HepG2 (cell line): ENCODE measurements around the gene ACTN4.

Experiments
- CAMTA2 ChIP-seq: sonication (generic); formaldehyde crosslinking; IDR thresholded peaks from 2 replicates; pipeline ENCODE4 v1.4.0; 2020; ENCODE audit warnings: mild to moderate bottlenecking, missing genetic modification reagents, borderline replicate concordance
- ESRRA ChIP-seq: sonication (generic); formaldehyde crosslinking; IDR thresholded peaks from 2 replicates; pipeline ENCODE4 v1.5.1; 2020; ENCODE audit warnings: mild to moderate bottlenecking, low read depth, missing genetic modification reagents
- HCFC1 ChIP-seq: fragments of 150-350 bp; IDR thresholded peaks from 2 replicates; pipeline ENCODE4 v1.6.1; 2014; ENCODE audit warnings: low read depth, low read length
- HDAC1 ChIP-seq: sonication (generic); formaldehyde crosslinking; IDR thresholded peaks from 2 replicates; pipeline ENCODE4 v1.5.1; 2020; ENCODE audit warnings: mild to moderate bottlenecking, missing genetic modification reagents
- HNRNPL ChIP-seq: fragments of 200-400 bp; formaldehyde crosslinking; IDR thresholded peaks from 2 replicates; pipeline ENCODE4 v1.6.1; 2017; ENCODE audit warnings: mild to moderate bottlenecking, low read depth, low read length
- KDM5A ChIP-seq: fragments of 200-600 bp; sonication (generic); IDR thresholded peaks from 2 replicates; pipeline ENCODE4 v1.7.0; 2018; ENCODE audit warnings: antibody characterized with exemption, mild to moderate bottlenecking, low read length, borderline replicate concordance
- POLR2A ChIP-seq, 2 experiments: IDR thresholded peaks; 2 replicates each; pipeline ENCODE4 v1.6.1; 2011; ENCODE audit warnings: low read depth in 2 of 2, low read length in 2 of 2, mild to moderate bottlenecking in 1 of 2, moderate library complexity in 1 of 2; ENCODE audit not compliant: insufficient read depth in 1 of 2
- REPIN1 ChIP-seq: sonication (generic); formaldehyde crosslinking; IDR thresholded peaks from 2 replicates; pipeline ENCODE4 v1.8.0; 2022; ENCODE audit warnings: missing genetic modification reagents, low read depth, mild to moderate bottlenecking, borderline replicate concordance
- ZC3H4 ChIP-seq: sonication (generic); formaldehyde crosslinking; IDR thresholded peaks from 2 replicates; pipeline ENCODE4 v1.4.0; 2020; ENCODE audit warnings: missing genetic modification reagents, borderline replicate concordance
- ZNF296 ChIP-seq: sonication (generic); formaldehyde crosslinking; conservative IDR thresholded peaks from 2 replicates; pipeline ENCODE4 v1.5.0; 2020; ENCODE audit warnings: mild to moderate bottlenecking, missing genetic modification reagents
- ZNF431 ChIP-seq: sonication (generic); formaldehyde crosslinking; IDR thresholded peaks from 2 replicates; pipeline ENCODE4 v1.9.0; 2022; ENCODE audit warnings: missing genetic modification reagents, low read depth, mild to moderate bottlenecking, borderline replicate concordance
- ZNF598 ChIP-seq: sonication (generic); formaldehyde crosslinking; IDR thresholded peaks from 2 replicates; pipeline ENCODE4 v1.5.1; 2020; ENCODE audit warnings: mild to moderate bottlenecking, missing genetic modification reagents, borderline replicate concordance
- ZSCAN9 ChIP-seq: IDR thresholded peaks from 2 replicates; pipeline ENCODE4 v1.6.1; 2016; ENCODE audit warnings: borderline replicate concordance

- TF ChIP-seq ZNF598, result no peak
- TF ChIP-seq REPIN1 (CRISPR knock-in tag), result no peak
- TF ChIP-seq KDM5A, result no peak
- no peak for TF ChIP-seq HCFC1
- no peak for TF ChIP-seq ZNF296
- TF ChIP-seq ZNF431 (CRISPR knock-in tag), result no peak
- no peak for TF ChIP-seq ZC3H4 (CRISPR knock-in tag)
- no peak for TF ChIP-seq CAMTA2 (CRISPR knock-in tag)
- TF ChIP-seq ZSCAN9, result no peak
- no peak for TF ChIP-seq POLR2A (IDR thresholded peaks at IDR 0.05; ENCODE audit: insufficient read depth in 1 of 2, low read depth in 2 of 2, low read length in 2 of 2)
- no peak for TF ChIP-seq HDAC1
- no peak for TF ChIP-seq HNRNPL
- TF ChIP-seq ESRRA (CRISPR knock-in tag), result no peak
These were observed 22.6 kb upstream of the ACTN4 start for GRCh38 chr19:38624822-38625221.
